ENCODE results near the gene MTHFD1.

MTHFD1 gene

GRCh38 chr14:64387782-64388532, at the start of gene MTHFD1:
Gene MTHFD1 (plus strand): TSS chr14:64388353. CDS start chr14:64388428, 75 bp downstream.
- CTCF ChIA-PET = interaction anchor here (0.9 to 2.5 kb wide), 5 partner anchors 9 to 50 kb away, joined by 3 to 16 read pairs (median 4); no protein-coding TSS in a partner anchor
- peak; percentile 96 for DNase-seq (ENCODE audit: low read depth, low spot score)
- POLR2A ChIA-PET = interaction anchor here (1.2 to 1.7 kb wide), 5 partner anchors 22 to 116 kb away, joined by 3 to 8 read pairs (median 4); partner anchors contain the start of genes ZBTB1 and ZBTB25
- no peak for TF ChIP-seq CTCF (IDR thresholded peaks at IDR 0.05; ENCODE audit: insufficient read depth, low read length, missing control alignments)
- peak within 1 kb of the TSS; percentile 85 for H3K4me3 ChIP-seq (ENCODE audit: low read depth, low read length)

GRCh38 chr14:64338616-64339316, 49.4 kb upstream of the MTHFD1 start:
- DNase-seq (ENCODE audit: low read depth, low spot score) = peak; percentile 82
- no peak for TF ChIP-seq CTCF (IDR thresholded peaks at IDR 0.05; ENCODE audit: insufficient read depth, low read length, missing control alignments)
- ChIA-PET POLR2A (interaction anchor here (0.6 to 2.0 kb wide), 4 partner anchors 36 to 166 kb away, joined by 3 to 8 read pairs (median 4); partner anchors contain the start of gene ZBTB1), CTCF (interaction anchor here (0.7 to 12.5 kb wide), 4 partner anchors 49 to 328 kb away, joined by 3 to 257 read pairs (median 6); no protein-coding TSS in a partner anchor)
- peak overlapping the region; percentile 73 for H3K4me3 ChIP-seq (ENCODE audit: low read depth, low read length)

- CTCF ChIA-PET = interaction anchor here (1.2 to 12.5 kb wide), 5 partner anchors 9 to 144 kb away, joined by 3 to 257 read pairs (median 76); partner anchors contain the start of gene AKAP5
- TF ChIP-seq CTCF (IDR thresholded peaks at IDR 0.05; ENCODE audit: insufficient read depth, low read length, missing control alignments) = no peak
- POLR2A ChIA-PET = no interaction called here
- H3K4me3 ChIP-seq (ENCODE audit: low read depth, low read length) = no peak overlapping the region
- DNase-seq (ENCODE audit: low read depth, low spot score) = no peak
Measured at GRCh38 chr14:64340560-64341196, 47.5 kb upstream of the MTHFD1 start.

GRCh38 chr14:64347748-64348147, 40.4 kb upstream of the MTHFD1 start:
- no peak for DNase-seq (ENCODE audit: low read depth, low spot score)
- ChIA-PET CTCF (interaction anchor here (2.2 to 12.5 kb wide), 3 partner anchors 10 to 137 kb away, joined by 4 to 257 read pairs (median 76); no protein-coding TSS in a partner anchor), POLR2A (no interaction called here)
- no peak overlapping the region for H3K4me3 ChIP-seq (ENCODE audit: low read depth, low read length)
- TF ChIP-seq CTCF (IDR thresholded peaks at IDR 0.05; ENCODE audit: insufficient read depth, low read length, missing control alignments) = no peak

GRCh38 chr14:64349741-64350490, 38.2 kb upstream of the MTHFD1 start:
- H3K4me3 ChIP-seq (ENCODE audit: low read depth, low read length) = no peak overlapping the region
- TF ChIP-seq CTCF (IDR thresholded peaks at IDR 0.05; ENCODE audit: insufficient read depth, low read length, missing control alignments) = no peak
- ChIA-PET POLR2A (no interaction called here), CTCF (interaction anchor here (1.2 to 2.3 kb wide), 4 partner anchors 9 to 133 kb away, joined by 3 to 11 read pairs (median 4); no protein-coding TSS in a partner anchor)
- no peak for DNase-seq (ENCODE audit: low read depth, low spot score)
